ENCODE results near the gene ZNF423. TPM values are rescaled to one million over a fixed set of nuclear protein-coding genes. Genes with fewer than 3 reads are reported as not detected.
"Not testable (repeated sequence)": the region's sequence is repeated elsewhere in the genome, so short reads cannot be mapped to it uniquely, and the experiment has no call there.

ZNF423 gene
- polyA plus RNA-seq, 4 donors = 28.0 to 38.7 (median 29.0) TPM

GRCh38 chr16:49874613-49875237 is 18.8 kb upstream of the ZNF423 start:
- no peak for DNase-seq (ENCODE audit: low read depth in 4 of 4, low spot score in 3 of 4)

- DNase-seq (ENCODE audit: low read depth in 4 of 4, low spot score in 3 of 4) = not testable (repeated sequence)
These were observed 15.9 kb upstream of the ZNF423 start for GRCh38 chr16:49871824-49872223.

- no peak for DNase-seq (ENCODE audit: low read depth in 4 of 4, low spot score in 3 of 4)
These were observed 13.8 kb upstream of the ZNF423 start for GRCh38 chr16:49869731-49870130.

GRCh38 chr16:49867796-49868668 is 12.1 kb upstream of the ZNF423 start:
- no peak for DNase-seq (ENCODE audit: low read depth in 4 of 4, low spot score in 3 of 4)

- DNase-seq (ENCODE audit: low read depth in 4 of 4, low spot score in 3 of 4) = no peak
These were observed 11.3 kb upstream of the ZNF423 start for GRCh38 chr16:49867234-49867633.

GRCh38 chr16:49866595-49867071 is 10.7 kb upstream of the ZNF423 start:
- DNase-seq (ENCODE audit: low read depth in 4 of 4, low spot score in 3 of 4) = no peak

GRCh38 chr16:49862694-49863093 is 6.8 kb upstream of the ZNF423 start:
- no peak for DNase-seq (ENCODE audit: low read depth in 4 of 4, low spot score in 3 of 4)

- DNase-seq (ENCODE audit: low read depth in 4 of 4, low spot score in 3 of 4) = no peak
These were observed 5.4 kb upstream of the ZNF423 start for GRCh38 chr16:49861299-49861698.

GRCh38 chr16:49860593-49860992 is 4.7 kb upstream of the ZNF423 start:
- DNase-seq (ENCODE audit: low read depth in 4 of 4, low spot score in 3 of 4) = no peak

GRCh38 chr16:49859125-49859811 is 3.4 kb upstream of the ZNF423 start:
- no peak for DNase-seq (ENCODE audit: low read depth in 4 of 4, low spot score in 3 of 4)

GRCh38 chr16:49858200-49859124 is 2.5 kb upstream of the ZNF423 start:
- DNase-seq (ENCODE audit: low read depth in 4 of 4, low spot score in 3 of 4) = no peak

- DNase-seq (ENCODE audit: low read depth in 4 of 4, low spot score in 3 of 4) = no peak
These were observed 1.7 kb upstream of the ZNF423 start for GRCh38 chr16:49857423-49858181.

GRCh38 chr16:49856672-49857330 is 889 bp upstream of the ZNF423 start:
- DNase-seq (ENCODE audit: low read depth in 4 of 4, low spot score in 3 of 4) = no peak

GRCh38 chr16:49855280-49855821 is 561 bp downstream of the ZNF423 start:
- no peak for DNase-seq (ENCODE audit: low read depth in 4 of 4, low spot score in 3 of 4)

GRCh38 chr16:49854796-49855203 is 1.1 kb downstream of the ZNF423 start:
- DNase-seq (ENCODE audit: low read depth in 4 of 4, low spot score in 3 of 4) = no peak

GRCh38 chr16:49854188-49854795 is 1.6 kb downstream of the ZNF423 start:
- DNase-seq (ENCODE audit: low read depth in 4 of 4, low spot score in 3 of 4) = no peak

- DNase-seq (ENCODE audit: low read depth in 4 of 4, low spot score in 3 of 4) = no peak
These were observed 3.6 kb downstream of the ZNF423 start for GRCh38 chr16:49852279-49852678.

- DNase-seq (ENCODE audit: low read depth in 4 of 4, low spot score in 3 of 4) = no peak
These were observed 4.5 kb downstream of the ZNF423 start for GRCh38 chr16:49851468-49851787.
